ENCODE data around the gene LAMA2.

- no peak for TF ChIP-seq POLR2A (IDR thresholded peaks at IDR 0.05; ENCODE audit: low read length)
- no peak for TF ChIP-seq GATA1 (IDR thresholded peaks at IDR 0.05; ENCODE audit: low read depth, low read length)
These were observed 186.1 kb downstream of the LAMA2 start for GRCh38 chr6:129069006-129069405.

All from erythroblast (primary cell).